Amygdala (tissue), 56 donors: ENCODE measurements around the gene ITGA8.
"Not testable (repeated sequence)": the region's sequence is repeated elsewhere in the genome, so short reads cannot be mapped to it uniquely, and the experiment has no call there.

Experiments used
- DNase-seq, 56 donors: peaks; one replicate each; lab custom pipeline; 2025; lab: John Stamatoyannopoulos, UW

The ITGA8 gene

GRCh38 chr10:15695852-15696251 is 23.9 kb downstream of the ITGA8 start:
- no peak for DNase-seq

- DNase-seq: no peak
Observed at GRCh38 chr10:15690031-15690430, 29.7 kb downstream of the ITGA8 start.

GRCh38 chr10:15684768-15685167 is 35.0 kb downstream of the ITGA8 start:
- DNase-seq: no peak

GRCh38 chr10:15681076-15681475 is 38.6 kb downstream of the ITGA8 start:
- DNase-seq: no peak

- DNase-seq: no peak
Observed at GRCh38 chr10:15678851-15679250, 40.9 kb downstream of the ITGA8 start.

GRCh38 chr10:15672469-15672868 is 47.3 kb downstream of the ITGA8 start:
- DNase-seq: no peak

- DNase-seq: no peak
Observed at GRCh38 chr10:15670880-15671279, 48.8 kb downstream of the ITGA8 start.

GRCh38 chr10:15661574-15661973 is 58.1 kb downstream of the ITGA8 start:
- DNase-seq: no peak

GRCh38 chr10:15660990-15661389 is 58.7 kb downstream of the ITGA8 start:
- no peak for DNase-seq

GRCh38 chr10:15658069-15658702 is 61.5 kb downstream of the ITGA8 start:
- DNase-seq: no peak

- no peak for DNase-seq
Observed at GRCh38 chr10:15652757-15653156, 67.0 kb downstream of the ITGA8 start.

GRCh38 chr10:15652117-15652516 is 67.6 kb downstream of the ITGA8 start:
- DNase-seq: no peak

GRCh38 chr10:15651175-15651574 is 68.5 kb downstream of the ITGA8 start:
- no peak for DNase-seq

GRCh38 chr10:15642095-15642494 is 77.6 kb downstream of the ITGA8 start:
- DNase-seq: no peak

- no peak for DNase-seq
Observed at GRCh38 chr10:15640536-15641085, 79.1 kb downstream of the ITGA8 start.

- peak in 1 of 56 donors; percentile 8 for DNase-seq
Observed at GRCh38 chr10:15636446-15636845, 83.3 kb downstream of the ITGA8 start.

GRCh38 chr10:15632456-15633091 is 87.1 kb downstream of the ITGA8 start:
- no peak for DNase-seq

- DNase-seq: not testable (repeated sequence)
Observed at GRCh38 chr10:15631205-15631604, 88.5 kb downstream of the ITGA8 start.

- no peak for DNase-seq
Observed at GRCh38 chr10:15630353-15630752, 89.4 kb downstream of the ITGA8 start.

- no peak for DNase-seq
Observed at GRCh38 chr10:15627617-15628196, 92.0 kb downstream of the ITGA8 start.

GRCh38 chr10:15626937-15627336 is 92.8 kb downstream of the ITGA8 start:
- no peak for DNase-seq

- no peak for DNase-seq
Observed at GRCh38 chr10:15625261-15625660, 94.5 kb downstream of the ITGA8 start.
